OCI-LY7 (cell line): ENCODE results near the gene FUBP3. TPM values are rescaled to one million over a fixed set of nuclear protein-coding genes. Genes with fewer than 3 reads are reported as not detected.

ENCODE experiments used
- BruUV-seq: library from RNA; stranded (reverse); fragments of 400-500 nt; replicated peaks from 2 replicates; lab custom pipeline; 2021; lab: Mats Ljungman, UMichigan
- CTCF ChIA-PET: fragments of 300-600 bp; sonication (Branson Sonifier 250); formaldehyde crosslinking; loops from one replicate; lab custom pipeline; 2022; ENCODE audit warnings: antibody characterized with exemption; ENCODE audit not compliant: unreplicated experiment; lab: Charles Lee
- POLR2A ChIA-PET: fragments of 300-600 bp; sonication (Branson Sonifier 250); formaldehyde crosslinking; loops from one replicate; lab custom pipeline; 2022; ENCODE audit warnings: antibody characterized with exemption; lab: Charles Lee
- DNase-seq: peaks from one replicate; pipeline ENCODE4 v3.0.0-alpha.2; 2015; ENCODE audit warnings: low spot score
- H2AFZ ChIP-seq: fragments of 200-600 bp; sonication (generic), shearing (Covaris generic); 2 replicates; pipeline ENCODE4 v1.6.1; 2014; ENCODE audit warnings: mild to moderate bottlenecking, antibody characterized with exemption, low read length, moderate library complexity
- H3K27ac ChIP-seq: fragments of 200-600 bp; sonication (generic); 2 replicates; pipeline ENCODE4 v1.5.1; 2014; ENCODE audit warnings: mixed run types, low read depth, mild to moderate bottlenecking, moderate library complexity, low read length, inconsistent platforms; ENCODE audit not compliant: poor library complexity, severe bottlenecking
- H3K36me3 ChIP-seq: fragments of 200-600 bp; sonication (generic); 2 replicates; pipeline ENCODE4 v1.6.1; 2014; ENCODE audit warnings: mild to moderate bottlenecking, antibody characterized with exemption, low read length, moderate library complexity, mixed read lengths; ENCODE audit not compliant: insufficient read depth
- H3K4me1 ChIP-seq: fragments of 200-600 bp; sonication (generic); 2 replicates; pipeline ENCODE4 v1.5.1; 2014; ENCODE audit warnings: mild to moderate bottlenecking, low read length; ENCODE audit not compliant: insufficient read depth, poor library complexity, severe bottlenecking
- H3K4me2 ChIP-seq: fragments of 200-600 bp; sonication (generic); 2 replicates; pipeline ENCODE4 v1.6.1; 2014; ENCODE audit warnings: mild to moderate bottlenecking, low read length
- H3K4me3 ChIP-seq: fragments of 200-600 bp; sonication (generic); 2 replicates; pipeline ENCODE4 v1.5.1; 2014; ENCODE audit warnings: mild to moderate bottlenecking, low read depth, low read length; ENCODE audit not compliant: poor library complexity, severe bottlenecking
- H3K79me2 ChIP-seq: fragments of 200-600 bp; sonication (generic); 2 replicates; pipeline ENCODE4 v1.6.1; 2016; ENCODE audit warnings: low read depth, mild to moderate bottlenecking, low read length, moderate library complexity, mixed read lengths; ENCODE audit not compliant: insufficient read depth
- H3K9me2 ChIP-seq: fragments of 200-600 bp; sonication (generic); 2 replicates; pipeline ENCODE4 v1.6.1; 2016; ENCODE audit warnings: mild to moderate bottlenecking, low read length, mixed read lengths; ENCODE audit not compliant: insufficient read depth
- H3K9me3 ChIP-seq: fragments of 200-600 bp; sonication (generic); 2 replicates; pipeline ENCODE4 v1.6.1; 2014; ENCODE audit warnings: mild to moderate bottlenecking, mixed run types, low read length, mixed read lengths
- H4K20me1 ChIP-seq: fragments of 200-600 bp; sonication (generic); 2 replicates; pipeline ENCODE4 v1.6.1; 2014; ENCODE audit warnings: mild to moderate bottlenecking, antibody characterized with exemption, low read length, moderate library complexity, mixed read lengths; ENCODE audit not compliant: insufficient read depth
- CTCF ChIP-seq: fragments of 200-600 bp; sonication (generic); conservative IDR thresholded peaks from 2 replicates; pipeline ENCODE4 v1.5.1; 2014; ENCODE audit warnings: mild to moderate bottlenecking, antibody characterized with exemption, low read length, moderate library complexity, mixed read lengths
- EZH2phosphoT487 ChIP-seq: fragments of 200-600 bp; sonication (generic); IDR thresholded peaks from 2 replicates; pipeline ENCODE4 v1.6.1; 2018; ENCODE audit warnings: low read depth, borderline replicate concordance, mild to moderate bottlenecking, mixed run types, antibody characterized with exemption, low read length, moderate library complexity, mixed read lengths
- intact Hi-C: fragments of 100-400 bp; cut with micrococcal nuclease; formaldehyde crosslinking; loops from one replicate; pipeline ENCODE4 v1.10.0; 2022; ENCODE audit not compliant: unreplicated experiment
- total RNA-seq, 2 experiments: library from RNA; depleted of rRNA in 1 of 2; stranded (reverse); fragments of >200 nt in 1 of 2; shearing (Covaris generic) in 1 of 2; gene quantifications; 2 replicates each; pipeline ENCODE4 v1.2.3, GENCODE V29; 2014 to 2022

Gene FUBP3
- total RNA-seq, 2 experiments from 2014 or later, result 62.3 to 78.3 TPM

GRCh38 chr9:130554606-130555005 is 24.8 kb upstream of the FUBP3 start:
- Histone ChIP-seq H2AFZ (no peak overlapping the region), H3K9me3 (peaks cover 2% of the 10 kb centered on the region), H3K4me2 (no peak overlapping the region), H3K4me3 (no peak overlapping the region), H3K79me2 (no peaks in the 10 kb centered on the region), H3K4me1 (no peaks in the 10 kb centered on the region), H3K9me2 (no peaks in the 10 kb centered on the region), H3K36me3 (no peaks in the 10 kb centered on the region), H3K27ac (no peak overlapping the region), H4K20me1 (no peaks in the 10 kb centered on the region)
- ChIA-PET POLR2A (no interaction called here), CTCF (no interaction called here)
- no peak for TF ChIP-seq CTCF
- no peak for TF ChIP-seq EZH2phosphoT487
- intact Hi-C loops, result no loop called here
- BruUV-seq, result no TSS peak
- no peak for DNase-seq

GRCh38 chr9:130555061-130555460 is 24.3 kb upstream of the FUBP3 start:
- intact Hi-C loops, result no loop called here
- Histone ChIP-seq H3K4me1 (no peaks in the 10 kb centered on the region), H3K79me2 (no peaks in the 10 kb centered on the region), H3K4me2 (no peak overlapping the region), H3K4me3 (no peak overlapping the region), H3K9me2 (no peaks in the 10 kb centered on the region), H4K20me1 (no peaks in the 10 kb centered on the region), H3K9me3 (no peaks in the 10 kb centered on the region), H2AFZ (no peak overlapping the region), H3K27ac (no peak overlapping the region), H3K36me3 (no peaks in the 10 kb centered on the region)
- TF ChIP-seq CTCF (no peak), EZH2phosphoT487 (no peak)
- ChIA-PET POLR2A (no interaction called here), CTCF (no interaction called here)
- no peak for DNase-seq
- no TSS peak for BruUV-seq

DNA sequence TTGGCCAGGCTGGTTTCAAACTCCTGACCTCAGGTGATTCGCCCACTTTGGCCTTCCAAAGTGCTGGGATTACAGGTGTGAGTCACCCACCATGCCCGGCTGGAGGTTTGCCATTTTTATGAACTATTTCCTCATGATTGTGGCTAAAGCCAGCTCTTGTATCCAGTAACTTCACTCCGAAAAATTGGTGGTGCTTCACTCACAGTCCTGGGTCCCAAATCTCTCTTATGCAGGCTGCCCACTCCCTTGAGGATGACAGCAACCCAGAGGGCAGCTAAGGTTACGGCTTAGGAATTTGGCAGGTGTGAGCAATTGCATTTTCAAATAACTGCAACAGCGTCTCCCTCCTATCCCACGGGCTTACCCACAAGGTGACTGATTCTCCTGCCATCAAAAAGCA is 23.4 kb upstream of the FUBP3 start:
- Histone ChIP-seq H2AFZ (no peak overlapping the region), H3K27ac (no peak overlapping the region), H3K9me3 (no peaks in the 10 kb centered on the region), H3K79me2 (no peaks in the 10 kb centered on the region), H3K4me1 (no peaks in the 10 kb centered on the region), H3K9me2 (no peaks in the 10 kb centered on the region), H3K36me3 (no peaks in the 10 kb centered on the region), H4K20me1 (no peaks in the 10 kb centered on the region), H3K4me2 (no peak overlapping the region), H3K4me3 (no peak overlapping the region)
- no TSS peak for BruUV-seq
- POLR2A ChIA-PET, result no interaction called here
- DNase-seq, result no peak
- CTCF ChIA-PET, result interaction anchor here (0.6 kb wide), 1 partner anchor 365 kb away, joined by 3 read pairs; no protein-coding TSS in a partner anchor
- intact Hi-C loops, result no loop called here
- TF ChIP-seq EZH2phosphoT487, result no peak
- TF ChIP-seq CTCF, result no peak
